ENCODE data around the gene SMYD2.

Gene SMYD2

DNA sequence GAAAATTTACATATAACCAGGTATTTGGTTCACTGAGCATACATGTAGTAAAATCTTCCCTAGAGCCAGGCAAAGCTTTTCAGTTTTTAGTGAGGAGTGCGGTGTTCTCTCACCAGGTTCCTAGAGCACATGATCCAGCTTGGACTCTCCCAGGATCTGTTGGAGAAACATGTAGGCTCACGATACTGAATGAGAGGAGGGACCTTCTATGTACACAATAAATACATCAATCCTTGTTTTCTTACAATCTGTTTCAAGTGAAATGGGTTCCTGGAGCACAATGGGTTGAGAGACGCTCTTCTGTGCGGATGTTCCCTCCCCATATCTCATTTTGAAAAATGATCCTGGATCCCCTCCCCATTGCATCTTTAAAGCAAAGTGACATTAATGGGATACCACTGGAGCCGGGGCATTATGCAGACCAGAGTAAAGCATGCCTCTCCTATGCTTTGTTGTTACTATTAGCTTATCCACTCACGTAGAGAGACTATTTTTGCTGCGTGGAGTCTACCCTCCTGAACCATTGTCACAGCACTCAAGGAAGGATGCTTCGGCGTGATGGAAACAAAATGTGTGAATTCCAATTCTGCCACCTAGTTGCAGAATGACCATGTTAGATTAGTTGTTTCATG lies 19.3 kb downstream of the SMYD2 start:
- DNase-seq (ENCODE audit: extremely low read depth in 1 of 2, low read depth in 1 of 2): no peak

GRCh38 chr1:214301526-214301925 lies 20.6 kb downstream of the SMYD2 start:
- DNase-seq (ENCODE audit: extremely low read depth in 1 of 2, low read depth in 1 of 2): no peak

DNA sequence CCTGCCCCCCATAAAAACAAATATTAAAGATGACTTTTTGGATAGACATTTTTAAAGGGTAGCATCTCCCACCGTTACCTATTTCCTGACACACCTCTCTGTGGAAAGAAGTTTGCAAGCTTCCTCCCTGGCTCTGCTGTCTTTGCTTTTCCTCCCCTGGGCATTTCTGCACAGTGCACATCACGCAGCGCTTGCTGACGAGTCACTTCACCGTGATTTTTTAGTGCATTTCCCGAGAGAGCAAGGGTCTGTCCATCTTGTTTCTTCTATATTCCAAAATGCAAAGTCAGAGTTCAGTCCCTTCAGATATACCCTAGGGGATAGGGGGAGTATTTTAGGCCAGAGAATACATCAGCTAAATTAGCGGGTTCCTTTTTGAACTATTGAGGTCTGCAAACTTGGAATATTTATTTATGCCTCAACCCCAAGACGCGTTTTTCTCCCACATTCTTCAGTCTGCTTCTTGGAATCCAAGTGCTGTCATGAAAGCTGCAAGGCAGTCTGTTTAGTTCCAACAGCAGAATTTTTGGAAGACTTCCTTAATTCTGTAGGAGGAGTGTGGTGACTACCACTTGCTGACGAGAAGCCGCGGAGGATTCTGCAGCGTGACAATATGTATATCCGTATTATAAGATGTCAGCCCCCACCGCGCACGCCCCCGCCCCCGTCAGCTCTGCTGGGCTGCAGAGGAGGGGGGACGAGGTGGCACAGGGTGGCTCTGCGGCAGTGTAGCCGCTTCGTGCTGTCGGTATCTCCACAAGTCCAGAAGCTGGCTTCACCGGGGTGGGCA lies 22.4 kb downstream of the SMYD2 start:
- no peak for DNase-seq (ENCODE audit: extremely low read depth in 1 of 2, low read depth in 1 of 2)

DNA sequence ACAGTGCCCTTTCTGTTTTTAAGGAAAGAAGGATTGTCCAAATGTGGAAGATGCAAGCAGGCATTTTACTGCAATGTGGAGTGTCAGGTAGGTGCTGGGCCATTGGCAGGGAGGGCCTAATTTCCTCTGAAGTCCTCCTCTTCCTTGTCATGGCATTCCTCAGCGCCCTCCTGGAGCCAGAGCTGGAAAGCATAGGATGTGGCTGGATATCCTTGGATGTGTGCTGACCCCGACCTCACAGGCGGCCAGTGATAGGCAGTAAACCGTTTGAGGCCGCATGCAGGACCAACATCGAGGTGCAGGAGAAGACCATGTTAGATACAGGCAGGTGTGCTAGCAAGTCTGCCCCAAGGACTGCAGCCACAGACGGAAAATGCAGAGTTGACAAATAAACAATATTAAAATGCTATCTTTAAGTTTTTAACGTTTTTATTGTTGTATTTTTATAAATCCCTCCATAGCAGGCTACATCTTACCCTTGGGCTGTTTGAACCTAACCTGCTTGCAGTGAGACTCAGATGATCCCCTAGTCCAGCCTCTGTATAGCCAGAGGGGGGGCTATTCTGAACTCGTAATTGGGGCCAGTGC lies 24.3 kb downstream of the SMYD2 start:
- no peak for DNase-seq (ENCODE audit: extremely low read depth in 1 of 2, low read depth in 1 of 2)

- DNase-seq (ENCODE audit: extremely low read depth in 1 of 2, low read depth in 1 of 2): no peak
Measured at GRCh38 chr1:214306269-214306668, 25.3 kb downstream of the SMYD2 start.

DNA sequence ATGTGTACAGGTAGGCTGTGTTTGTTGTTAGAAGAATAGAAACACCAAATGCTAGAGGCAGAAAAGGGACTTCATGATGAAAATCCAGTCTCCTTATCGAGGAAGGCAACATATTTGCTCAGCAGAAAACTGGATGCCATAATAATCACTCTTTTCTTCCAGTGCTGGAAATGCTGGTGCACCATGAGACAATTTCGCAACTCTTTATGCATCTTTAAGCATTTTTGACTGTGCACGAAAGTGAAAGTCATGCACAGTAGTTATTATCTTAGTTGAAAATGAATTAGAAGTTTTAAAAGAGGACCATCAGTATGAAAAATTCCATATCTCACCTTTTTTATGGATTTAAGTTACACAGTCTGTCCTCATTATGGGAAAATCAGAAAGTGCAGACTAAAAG lies 29.1 kb downstream of the SMYD2 start:
- DNase-seq (ENCODE audit: extremely low read depth in 1 of 2, low read depth in 1 of 2): no peak

DNA sequence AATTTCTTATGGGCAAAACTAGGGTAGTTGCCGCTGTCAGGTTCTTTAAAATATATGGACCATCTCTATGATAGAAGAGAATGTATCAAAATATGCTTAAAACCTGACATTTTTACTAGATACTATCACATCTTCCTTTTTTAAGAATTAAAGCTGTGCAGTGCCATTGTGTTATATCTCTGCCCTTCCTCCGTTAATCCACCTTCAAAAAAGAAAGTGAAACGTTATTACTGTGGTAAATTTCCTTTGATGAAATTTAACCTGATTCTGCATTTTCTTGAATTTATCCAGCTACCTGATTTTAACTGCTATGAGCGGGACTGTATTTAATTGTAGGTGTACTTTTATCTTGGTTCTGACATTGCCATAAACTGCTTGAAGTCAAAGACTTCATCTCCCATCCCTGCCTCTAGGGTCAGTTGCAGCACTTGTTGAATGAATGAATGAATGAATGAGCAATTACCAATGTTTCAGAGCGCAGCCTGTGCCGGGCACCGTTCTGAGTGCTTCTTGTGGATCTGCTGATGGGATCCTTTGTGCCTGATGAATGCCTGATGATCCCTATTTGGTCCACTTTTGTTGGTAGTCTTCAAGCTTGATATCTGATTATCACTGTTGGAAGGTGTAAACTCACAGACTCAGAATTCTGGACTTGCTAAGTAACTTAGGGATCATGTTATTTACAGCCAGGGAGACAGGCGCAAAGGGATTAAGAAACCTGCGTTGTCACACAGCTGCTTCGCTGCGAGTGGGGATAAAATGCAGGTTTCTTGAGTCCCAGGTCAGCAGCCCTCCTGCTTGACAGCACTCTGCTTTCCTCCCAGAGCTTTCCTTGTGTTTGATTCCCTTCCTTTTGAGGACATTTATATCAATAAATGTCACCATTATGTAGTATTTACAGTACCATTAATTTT lies 30.1 kb downstream of the SMYD2 start:
- DNase-seq (ENCODE audit: extremely low read depth in 1 of 2, low read depth in 1 of 2): no peak

- no peak for DNase-seq (ENCODE audit: extremely low read depth in 1 of 2, low read depth in 1 of 2)
Measured at GRCh38 chr1:214312530-214313051, 31.6 kb downstream of the SMYD2 start.

DNA sequence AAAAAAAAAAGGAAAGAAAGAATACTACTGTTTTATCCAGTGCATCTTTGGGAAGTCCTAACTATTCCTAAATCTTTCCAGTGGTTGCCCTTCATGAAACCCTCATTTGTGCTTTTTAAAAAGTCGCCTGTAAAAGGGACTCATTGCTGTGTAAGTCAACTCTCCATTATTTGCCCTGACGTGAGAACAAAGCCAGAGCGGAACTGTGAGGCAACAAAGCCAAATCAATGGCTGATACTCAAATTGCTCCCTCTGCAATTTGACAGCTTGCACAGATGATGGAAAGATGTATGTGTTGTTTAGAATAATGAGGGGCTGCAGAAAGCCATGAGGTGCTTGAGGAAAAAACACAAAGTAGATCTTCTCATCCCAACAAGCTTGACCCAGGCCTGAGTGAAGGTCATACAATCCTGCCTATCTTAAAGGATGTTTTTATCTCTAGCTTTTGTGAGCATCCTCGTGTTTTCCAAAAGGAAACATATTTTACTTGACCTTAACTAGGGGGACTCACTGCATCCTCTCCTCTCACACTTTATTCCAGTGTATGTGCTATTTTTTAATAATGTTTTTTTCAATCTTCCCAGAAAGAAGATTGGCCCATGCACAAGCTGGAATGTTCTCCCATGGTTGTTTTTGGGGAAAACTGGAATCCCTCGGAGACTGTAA lies 33.4 kb downstream of the SMYD2 start:
- DNase-seq (ENCODE audit: extremely low read depth in 1 of 2, low read depth in 1 of 2): no peak

- no peak for DNase-seq (ENCODE audit: extremely low read depth in 1 of 2, low read depth in 1 of 2)
Measured at GRCh38 chr1:214316593-214316992, 35.6 kb downstream of the SMYD2 start.

DNA sequence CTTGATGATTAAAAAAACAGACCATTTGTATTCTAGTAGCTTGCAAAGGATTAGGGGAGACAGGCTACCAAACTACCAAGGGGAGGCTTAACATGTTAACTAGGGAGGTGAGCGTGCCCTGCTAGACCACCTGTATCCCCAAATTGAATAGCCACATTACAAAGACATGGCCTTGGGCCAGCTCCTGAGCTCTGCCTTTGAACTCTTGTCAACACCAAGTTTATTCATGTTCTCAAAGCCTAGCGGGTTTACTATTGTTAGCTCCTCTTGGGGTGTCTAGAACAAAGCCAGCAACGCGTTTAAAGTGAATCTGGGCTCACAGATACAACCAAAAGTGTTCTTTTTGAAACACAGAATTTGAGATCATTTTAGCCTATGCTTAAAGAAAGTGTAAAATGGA lies 36.3 kb downstream of the SMYD2 start:
- no peak for DNase-seq (ENCODE audit: extremely low read depth in 1 of 2, low read depth in 1 of 2)

- no peak for DNase-seq (ENCODE audit: extremely low read depth in 1 of 2, low read depth in 1 of 2)
Measured at GRCh38 chr1:214317734-214318133, 36.8 kb downstream of the SMYD2 start.

- no peak for DNase-seq (ENCODE audit: extremely low read depth in 1 of 2, low read depth in 1 of 2)
Measured at GRCh38 chr1:214318356-214318755, 37.4 kb downstream of the SMYD2 start.

DNA sequence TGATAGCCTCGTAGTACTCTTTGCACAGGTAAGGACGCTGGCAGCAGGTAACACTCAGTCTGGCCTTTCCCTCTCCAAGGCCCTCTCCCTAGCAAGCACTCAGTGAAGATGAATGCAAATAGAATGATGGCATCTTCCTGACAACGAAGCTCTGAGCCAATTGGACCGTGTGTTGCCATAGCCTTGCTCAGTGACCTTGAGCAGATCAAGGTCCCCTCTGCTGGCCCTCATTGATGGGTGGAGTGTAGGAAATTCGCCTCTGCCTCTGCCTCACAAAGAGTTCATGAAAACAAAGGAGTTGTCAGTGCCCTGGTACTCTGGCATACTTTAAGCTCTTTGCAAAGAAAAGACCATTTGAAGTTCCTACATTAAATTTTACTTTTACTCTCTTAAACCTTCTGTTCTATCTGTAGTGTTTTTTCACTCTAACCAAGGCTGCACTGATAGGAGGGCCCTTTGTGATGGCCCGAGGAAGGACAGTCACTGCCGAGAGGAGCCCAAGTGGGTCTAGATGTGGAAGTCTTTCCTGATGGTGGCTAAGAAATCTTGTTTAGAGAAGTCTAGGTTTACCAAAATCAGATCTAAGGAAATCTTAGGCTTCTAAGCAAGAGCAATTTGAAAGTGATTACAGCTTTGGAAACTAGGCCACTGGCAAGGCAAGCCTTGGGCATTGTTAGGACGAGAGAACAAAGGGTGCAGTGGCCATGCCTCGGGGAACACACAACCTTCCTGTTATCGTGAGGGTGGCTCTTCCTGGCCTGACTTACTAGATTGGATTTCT lies 38.2 kb downstream of the SMYD2 start:
- no peak for DNase-seq (ENCODE audit: extremely low read depth in 1 of 2, low read depth in 1 of 2)

GRCh38 chr1:214319938-214320337 lies 39.0 kb downstream of the SMYD2 start:
- no peak for DNase-seq (ENCODE audit: extremely low read depth in 1 of 2, low read depth in 1 of 2)

DNA sequence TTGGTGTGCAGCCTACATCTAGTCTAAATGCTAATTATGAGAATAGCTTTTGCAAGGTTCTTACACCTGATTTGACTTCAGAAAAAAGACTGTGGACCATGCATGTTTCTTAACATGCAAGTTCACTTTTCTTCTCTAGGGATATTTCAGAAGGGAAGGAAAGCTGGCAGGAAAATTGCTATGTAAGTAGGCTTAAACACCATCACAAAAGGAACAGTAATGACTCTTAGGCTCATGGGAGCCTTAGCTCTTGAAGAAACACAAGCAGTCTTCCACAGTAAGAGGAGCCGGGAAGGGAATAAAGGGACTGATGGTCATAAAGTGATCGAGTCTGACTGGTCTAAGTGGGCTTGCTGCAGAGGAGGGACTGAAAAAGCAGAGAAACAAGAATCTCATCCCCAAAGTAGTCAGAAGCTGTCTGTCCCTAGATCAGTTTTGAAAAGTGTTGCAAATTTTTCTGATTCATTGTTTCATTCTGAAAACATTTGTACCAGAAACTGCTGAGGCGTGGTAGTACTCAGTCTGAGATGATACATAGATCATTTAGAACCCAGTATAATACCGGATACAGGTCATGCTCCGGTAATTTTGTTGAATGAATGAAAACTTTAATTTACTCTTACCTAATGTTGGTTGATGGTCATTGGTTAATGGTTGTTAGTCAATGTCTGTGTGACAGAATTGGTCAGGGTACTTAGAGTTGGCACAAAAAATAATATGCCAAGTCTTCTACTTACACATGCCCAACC lies 40.9 kb downstream of the SMYD2 start:
- DNase-seq (ENCODE audit: extremely low read depth in 1 of 2, low read depth in 1 of 2): no peak

GRCh38 chr1:214324896-214325800 lies 44.2 kb downstream of the SMYD2 start:
- DNase-seq (ENCODE audit: extremely low read depth in 1 of 2, low read depth in 1 of 2): no peak

DNA sequence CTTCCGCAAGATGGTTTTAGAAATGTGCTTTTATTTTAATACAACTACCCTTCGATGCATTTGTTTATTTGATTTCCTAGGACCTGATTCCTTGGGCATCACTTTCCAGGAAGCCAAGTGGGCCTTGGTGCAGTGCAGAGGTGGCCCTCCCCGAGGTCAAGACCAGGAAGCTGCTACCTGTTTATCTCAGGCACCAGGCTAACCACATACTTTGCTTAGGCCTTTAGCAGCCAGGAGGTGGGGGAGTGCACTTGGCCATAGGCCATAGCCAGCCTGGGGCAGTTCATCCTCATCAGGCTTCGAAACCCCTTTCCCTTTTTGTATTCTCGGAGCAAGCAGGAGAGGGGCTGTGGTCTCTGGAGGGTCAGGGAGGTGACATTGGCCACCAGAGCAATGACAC lies 45.4 kb downstream of the SMYD2 start:
- no peak for DNase-seq (ENCODE audit: extremely low read depth in 1 of 2, low read depth in 1 of 2)

Measured in activated CD8-positive, alpha-beta memory T cell treated with anti-CD3 and anti-CD28 coated beads for 1 hour (primary cell).